Posterior vena cava (tissue), 2 donors: ENCODE results near the gene AVL9. TPM values are rescaled to one million over a fixed set of nuclear protein-coding genes. Genes with fewer than 3 reads are reported as not detected.
"Not testable (repeated sequence)": the region's sequence is repeated elsewhere in the genome, so short reads cannot be mapped to it uniquely, and the experiment has no call there.

Experiments
- DNase-seq: peaks from one replicate; pipeline ENCODE4 v3.0.0-alpha.2; 2020; ENCODE audit warnings: low spot score
- intact Hi-C, 2 donors: fragments of 100-400 bp; cut with DNase I; formaldehyde crosslinking; loops; one replicate each; pipeline versions ENCODE4 v1.14.1 to v1.14.2; 2022 to 2023
- total RNA-seq, 2 donors: library from RNA; stranded (reverse); fragmentation: NEBNext Ultra II Directional; extraction: Animal tissue kit (Norgen Biotek cat#: 25700); gene quantifications; one replicate each; pipeline ENCODE4 v1.2.1, GENCODE V29; 2021
- donor health status: DM: yes; HTN: yes; CAD: no.
- donor health status: DM: yes; HTN: yes; CAD: no.

Gene AVL9
- total RNA-seq, 2 donors from 2014 or later, result 25.5 to 28.8 TPM

DNA sequence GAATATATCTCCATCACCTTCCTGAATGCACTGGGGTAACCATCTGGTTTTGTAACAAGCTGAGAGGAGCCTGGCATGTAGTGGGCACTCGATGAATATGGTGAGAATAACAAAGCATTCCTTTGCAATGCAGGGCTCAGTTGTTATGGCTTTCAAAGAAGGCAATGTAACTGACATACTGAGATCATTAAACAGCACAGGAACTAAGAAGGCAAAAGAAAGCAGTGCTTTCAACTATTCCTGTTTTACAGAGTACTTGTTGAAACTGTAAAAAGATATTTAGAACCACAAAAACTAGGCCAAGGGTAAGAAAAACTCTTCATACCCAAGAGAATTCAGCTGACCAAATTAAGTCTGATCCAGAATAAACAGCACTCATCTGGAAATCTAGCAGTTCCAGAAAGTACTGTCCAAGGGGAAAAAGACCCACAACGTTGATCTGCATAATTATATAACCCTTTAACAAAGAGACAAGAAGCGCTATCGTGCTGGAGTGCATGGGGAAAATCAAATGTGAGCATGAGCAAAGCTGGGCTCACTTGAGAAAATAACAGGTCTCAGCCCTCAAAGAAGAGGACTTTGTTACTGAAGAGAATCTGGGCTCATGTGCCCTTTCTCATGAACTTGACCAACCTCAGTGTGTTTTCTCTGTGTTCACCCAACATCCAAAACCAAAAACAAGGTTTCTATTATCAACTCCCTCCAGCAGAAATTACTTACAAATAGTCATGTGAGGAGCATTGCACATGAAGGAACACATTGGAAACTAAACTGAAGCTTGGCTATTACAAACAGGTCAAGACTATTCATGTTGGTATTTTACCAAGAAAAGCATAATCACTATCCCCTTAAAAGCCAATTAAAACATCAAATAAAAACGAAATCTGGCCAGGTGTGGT, 116.2 kb downstream of the AVL9 start:
- no peak for DNase-seq
- intact Hi-C loops, result loop anchor here in 1 of 2 donors (1.0 kb wide), 1 partner anchor 50 kb away; no protein-coding TSS in a partner anchor

DNA sequence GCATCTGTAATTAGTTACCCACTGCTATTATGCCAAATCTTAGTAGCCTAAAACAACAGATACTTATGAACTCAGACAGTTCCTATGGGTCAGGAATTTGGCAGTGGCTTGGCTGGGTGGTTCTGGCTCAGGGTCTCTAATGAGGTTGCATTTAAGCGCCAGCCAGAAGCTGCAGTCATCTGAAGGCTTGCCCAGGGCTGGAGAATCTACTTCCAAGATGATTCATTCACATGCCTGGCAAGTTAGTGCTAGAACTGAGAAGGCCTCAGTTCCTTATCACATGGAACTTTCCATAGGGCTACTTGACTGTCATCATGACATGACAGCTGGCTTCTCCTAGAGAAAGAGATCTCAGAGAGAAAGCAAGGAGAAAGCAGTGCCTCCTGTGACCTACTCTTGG, 121.3 kb downstream of the AVL9 start:
- intact Hi-C loops, result no loop called here
- DNase-seq, result peak; percentile 85

DNA sequence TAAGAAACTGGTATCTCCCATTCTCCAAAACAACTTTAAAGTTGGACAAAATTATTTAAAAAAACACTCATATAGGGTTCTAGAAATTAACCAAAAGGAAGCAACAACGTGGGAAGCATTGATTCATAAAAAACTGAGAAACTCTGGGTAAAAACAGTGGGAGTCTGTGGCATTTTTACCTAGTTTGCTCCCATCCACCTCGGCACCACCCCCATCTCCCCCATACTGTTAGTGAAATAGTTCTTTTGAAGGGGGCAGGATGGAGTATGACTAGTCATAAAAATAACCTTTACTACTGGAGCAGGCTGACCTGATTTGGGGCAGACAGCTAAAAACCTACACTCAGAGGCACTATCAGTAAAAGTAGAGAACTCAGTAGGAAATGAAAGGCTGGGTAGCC, 123.2 kb downstream of the AVL9 start:
- DNase-seq, result no peak
- intact Hi-C loops, result no loop called here

DNA sequence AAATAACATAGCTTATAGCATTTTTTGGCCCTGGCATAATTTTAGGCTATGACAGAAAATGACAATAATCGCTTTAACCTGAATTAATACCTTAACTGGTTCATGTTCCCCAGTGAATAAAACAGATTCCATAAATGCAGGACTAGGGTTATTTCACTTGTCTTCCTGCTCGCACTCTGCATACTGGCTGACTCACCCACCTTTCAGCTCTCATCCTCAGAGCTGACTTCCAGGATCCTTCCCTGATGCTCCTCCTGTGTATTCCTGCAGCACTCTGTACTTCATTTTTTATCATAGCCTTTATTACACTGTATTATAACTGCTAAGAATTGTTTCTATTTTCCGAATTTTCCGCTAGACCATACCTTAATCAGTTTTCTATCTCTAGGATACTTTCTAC, 123.7 kb downstream of the AVL9 start:
- intact Hi-C loops, result no loop called here
- DNase-seq, result no peak

DNA sequence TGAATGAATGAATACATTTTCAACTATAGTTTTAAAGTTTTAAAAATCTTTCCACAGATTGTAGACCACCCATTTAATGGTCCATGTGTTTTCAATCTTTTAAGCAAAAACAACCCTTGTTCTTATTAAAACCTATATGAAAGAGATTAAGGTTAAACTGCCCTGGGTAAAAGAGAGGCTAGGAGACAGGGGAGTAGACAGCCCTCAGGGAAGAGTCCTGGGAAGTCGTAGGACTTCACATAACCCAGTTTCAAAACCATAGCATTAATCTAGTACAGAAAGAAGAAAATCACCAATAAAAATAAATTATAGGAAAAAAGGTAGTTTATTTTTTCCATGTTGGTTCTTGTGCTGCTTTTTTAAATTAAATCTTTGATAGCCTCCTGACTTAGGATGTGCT, 124.1 kb downstream of the AVL9 start:
- intact Hi-C loops, DNase-seq: not testable (repeated sequence)

DNA sequence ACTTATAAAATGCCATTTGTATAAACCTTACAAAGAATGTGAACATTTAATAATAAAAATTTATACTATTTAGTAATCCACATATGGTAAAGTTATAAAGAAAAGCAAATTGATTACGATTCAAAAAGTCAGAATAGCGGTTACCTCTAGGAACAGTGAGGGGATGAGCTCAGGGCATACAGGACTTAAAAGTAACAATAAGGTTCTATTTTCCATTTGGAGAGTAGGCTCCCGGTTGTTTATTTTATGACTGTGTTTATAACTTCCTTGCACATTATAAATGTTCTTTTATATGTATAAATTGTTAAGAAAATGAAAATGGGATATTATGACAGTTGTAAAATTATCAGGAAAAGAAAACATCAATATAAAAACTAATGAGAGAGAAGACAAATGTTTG, 135.7 kb downstream of the AVL9 start:
- DNase-seq, result no peak
- intact Hi-C loops, result no loop called here

DNA sequence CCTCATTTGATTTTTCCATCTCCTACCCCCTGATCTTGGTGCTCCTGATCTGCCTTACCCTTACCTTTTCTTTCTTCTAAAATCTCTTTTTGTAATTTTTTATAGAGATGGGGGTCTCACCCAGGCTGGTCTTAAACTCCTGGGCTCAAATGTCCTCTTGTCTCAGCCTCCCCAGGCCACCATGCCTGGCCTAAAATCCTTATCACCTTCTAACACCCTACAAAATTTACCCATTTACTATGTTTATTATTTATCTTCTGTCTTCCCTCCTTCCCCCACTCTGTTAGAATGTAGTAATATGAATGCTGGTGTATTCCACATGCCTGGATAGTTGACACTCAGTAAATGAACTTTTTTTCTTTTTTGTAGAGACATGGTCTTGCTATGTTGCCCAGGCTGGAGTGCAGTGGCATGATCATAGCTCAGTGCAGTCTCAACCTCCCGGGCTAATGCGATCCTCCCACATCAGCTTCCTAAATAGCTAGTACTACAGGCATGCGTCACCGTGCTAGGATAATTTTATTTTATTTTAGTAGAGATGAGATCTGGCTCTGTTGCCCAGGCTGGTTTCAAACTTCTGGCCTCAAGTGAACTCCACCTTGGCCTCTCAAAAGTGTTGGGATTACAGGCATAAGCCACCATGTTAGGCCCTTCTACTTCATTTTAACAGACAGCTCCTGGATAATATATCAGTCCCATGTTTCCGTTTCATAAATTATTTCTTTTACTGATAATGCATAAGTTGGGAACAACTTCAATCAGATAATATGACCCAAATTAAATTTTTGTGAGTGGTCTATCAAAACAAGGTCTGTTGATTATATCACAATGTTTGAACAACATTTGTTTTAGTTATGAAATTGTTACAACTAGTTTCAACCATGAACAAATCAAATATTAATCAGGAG, 136.6 kb downstream of the AVL9 start:
- intact Hi-C loops, DNase-seq: not testable (repeated sequence)

DNA sequence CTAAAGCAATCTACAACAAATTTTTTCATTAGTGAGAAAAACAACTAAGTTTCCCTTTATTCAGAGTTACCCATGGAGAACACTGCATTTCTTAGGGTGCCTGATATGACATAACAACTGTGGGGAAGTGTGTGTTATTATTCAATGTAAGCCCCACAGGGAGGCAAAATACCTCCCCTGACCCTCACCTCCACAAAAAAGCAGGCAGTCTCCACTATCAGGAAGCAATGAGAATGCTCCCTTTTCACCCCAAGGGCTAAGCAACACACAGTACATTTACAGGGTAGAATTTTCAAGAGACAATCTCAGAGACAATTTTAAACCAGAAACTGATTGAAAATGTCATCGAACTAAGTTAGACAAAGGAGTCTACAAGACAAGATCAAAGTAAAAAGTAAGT, 138.2 kb downstream of the AVL9 start:
- DNase-seq, intact Hi-C loops: not testable (repeated sequence)

DNA sequence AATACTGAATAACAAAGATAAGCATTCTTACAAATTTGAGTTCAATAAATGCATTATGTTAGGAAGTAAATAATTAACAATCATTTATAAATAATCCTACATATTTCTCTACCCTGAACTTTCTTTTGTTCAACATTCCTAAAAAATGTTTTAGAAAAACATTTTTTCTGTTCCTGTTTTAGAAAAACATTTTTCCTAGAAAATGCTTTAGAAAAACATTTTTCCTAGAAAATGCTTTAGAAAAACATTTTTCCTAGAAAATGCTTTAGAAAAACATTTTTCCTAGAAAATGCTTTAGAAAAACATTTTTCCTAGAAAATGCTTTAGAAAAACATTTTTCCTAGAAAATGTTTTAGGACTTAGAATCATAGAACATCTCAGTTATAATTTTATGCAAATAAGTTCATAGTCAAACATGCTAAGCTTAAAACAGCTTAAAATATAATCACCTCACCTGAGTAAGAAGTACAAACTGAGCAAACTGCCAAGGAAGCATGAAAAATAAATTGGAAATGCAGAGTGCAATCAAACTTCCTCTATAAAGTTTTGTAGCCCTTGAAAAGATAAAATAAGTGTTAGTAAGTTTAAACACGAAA, 139.6 kb downstream of the AVL9 start:
- intact Hi-C loops, DNase-seq: not testable (repeated sequence)

DNA sequence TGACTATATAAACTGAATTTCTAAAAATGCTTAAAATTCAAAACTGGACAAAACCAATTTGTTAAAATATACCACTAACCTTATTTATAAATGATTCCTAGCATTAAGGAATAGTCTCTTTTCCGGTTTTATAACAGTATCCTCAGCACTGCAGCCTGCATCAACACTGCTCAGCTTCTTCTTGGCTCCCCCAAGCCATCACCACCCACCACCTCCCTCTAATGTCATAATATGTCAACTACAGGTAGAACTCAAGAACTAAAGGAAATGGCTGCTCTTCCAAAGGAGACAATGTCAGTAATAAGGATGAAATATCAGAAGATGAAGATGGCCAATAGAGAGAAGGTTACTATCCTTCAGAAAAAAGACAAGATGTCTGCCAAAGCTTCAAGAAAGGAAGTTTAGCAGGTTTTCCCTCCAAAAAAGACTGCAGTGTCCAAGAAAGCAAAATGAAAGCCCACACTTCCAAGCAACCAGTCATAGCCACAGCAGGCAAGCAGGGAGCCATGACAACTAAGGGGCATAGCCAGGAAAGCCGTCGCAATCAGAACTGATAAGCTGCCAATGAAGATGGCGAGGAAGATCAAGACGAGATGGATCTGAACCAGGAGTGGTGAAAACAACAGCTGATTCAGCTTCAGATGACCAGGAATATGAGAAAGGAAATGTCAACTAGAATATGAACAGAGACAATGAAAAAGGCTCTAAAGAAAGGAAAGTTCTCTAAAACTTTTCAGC, 141.6 kb downstream of the AVL9 start:
- DNase-seq, intact Hi-C loops: not testable (repeated sequence)

DNA sequence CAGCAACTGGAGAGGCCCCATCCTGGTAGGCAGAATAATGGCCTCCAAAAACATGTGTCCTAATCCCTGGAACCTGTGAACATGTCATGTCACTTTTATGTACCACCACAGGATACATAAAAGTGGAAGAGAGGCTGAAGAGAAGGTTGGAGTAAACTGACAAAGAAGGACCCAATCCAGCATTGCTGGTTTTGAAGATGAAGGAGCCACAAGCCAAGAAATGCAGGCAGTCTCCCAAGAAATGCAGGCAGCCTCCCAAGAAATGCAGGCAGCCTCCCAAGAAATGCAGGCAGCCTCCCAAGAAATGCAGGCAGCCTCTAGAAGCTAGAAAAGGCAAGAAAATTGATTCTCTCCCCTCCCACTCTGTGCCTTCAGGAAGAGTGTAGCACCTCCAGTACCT, 142.3 kb downstream of the AVL9 start:
- DNase-seq, intact Hi-C loops: not testable (repeated sequence)

Other genes starting within 250 kb of the AVL9 start
- gene LSM5, start 5.1 kb upstream of the AVL9 start, total RNA-seq, result 10 to 100 TPM; 31.0 to 38.7 TPM